ENCODE measurements around the gene EPS8L2.

DNA sequence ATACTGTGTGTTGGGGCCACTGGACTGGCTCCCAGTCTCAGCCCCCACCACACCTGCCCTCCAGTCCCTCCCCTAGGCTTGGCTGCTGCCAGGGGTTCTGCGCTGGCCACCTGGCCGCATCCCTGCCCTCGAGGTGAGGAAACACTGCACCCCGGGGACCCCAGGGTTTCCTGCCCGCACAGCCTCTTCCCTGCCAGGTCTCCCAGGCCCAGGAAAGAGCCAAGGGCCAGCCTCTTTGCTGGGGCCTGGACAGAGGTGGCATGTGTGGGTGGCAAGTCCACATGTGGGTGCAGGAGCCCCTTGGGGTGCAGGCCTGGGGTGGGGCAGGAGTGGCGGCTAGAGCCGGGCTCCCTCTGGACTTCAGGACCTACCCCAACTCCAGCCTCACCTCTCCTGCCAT lies 2.5 kb downstream of the EPS8L2 start:
- no peak for TF ChIP-seq CHD1 (IDR thresholded peaks at IDR 0.05; ENCODE audit: low read length)
- TF ChIP-seq, protein P1, sequence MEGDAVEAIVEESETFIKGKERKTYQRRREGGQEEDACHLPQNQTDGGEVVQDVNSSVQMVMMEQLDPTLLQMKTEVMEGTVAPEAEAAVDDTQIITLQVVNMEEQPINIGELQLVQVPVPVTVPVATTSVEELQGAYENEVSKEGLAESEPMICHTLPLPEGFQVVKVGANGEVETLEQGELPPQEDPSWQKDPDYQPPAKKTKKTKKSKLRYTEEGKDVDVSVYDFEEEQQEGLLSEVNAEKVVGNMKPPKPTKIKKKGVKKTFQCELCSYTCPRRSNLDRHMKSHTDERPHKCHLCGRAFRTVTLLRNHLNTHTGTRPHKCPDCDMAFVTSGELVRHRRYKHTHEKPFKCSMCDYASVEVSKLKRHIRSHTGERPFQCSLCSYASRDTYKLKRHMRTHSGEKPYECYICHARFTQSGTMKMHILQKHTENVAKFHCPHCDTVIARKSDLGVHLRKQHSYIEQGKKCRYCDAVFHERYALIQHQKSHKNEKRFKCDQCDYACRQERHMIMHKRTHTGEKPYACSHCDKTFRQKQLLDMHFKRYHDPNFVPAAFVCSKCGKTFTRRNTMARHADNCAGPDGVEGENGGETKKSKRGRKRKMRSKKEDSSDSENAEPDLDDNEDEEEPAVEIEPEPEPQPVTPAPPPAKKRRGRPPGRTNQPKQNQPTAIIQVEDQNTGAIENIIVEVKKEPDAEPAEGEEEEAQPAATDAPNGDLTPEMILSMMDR (IDR thresholded peaks at IDR 0.05 in 2 of 3, conservative IDR thresholded peaks at IDR 0.05 in 1 of 3; ENCODE audit: insufficient read depth in 2 of 3, low read depth in 1 of 3, low read length in 3 of 3) = no peak
- TF ChIP-seq JUND (IDR thresholded peaks at IDR 0.05; ENCODE audit: borderline replicate concordance, low read depth, low read length) = no peak
- TF ChIP-seq JUND (tag; IDR thresholded peaks at IDR 0.05; ENCODE audit: borderline replicate concordance, low read depth, low read length) = no peak
- no peak for TF ChIP-seq POLR2AphosphoS5 (IDR thresholded peaks at IDR 0.05; ENCODE audit: control insufficient read depth, insufficient read depth, low read depth, low read length)
- TF ChIP-seq, protein P2, sequence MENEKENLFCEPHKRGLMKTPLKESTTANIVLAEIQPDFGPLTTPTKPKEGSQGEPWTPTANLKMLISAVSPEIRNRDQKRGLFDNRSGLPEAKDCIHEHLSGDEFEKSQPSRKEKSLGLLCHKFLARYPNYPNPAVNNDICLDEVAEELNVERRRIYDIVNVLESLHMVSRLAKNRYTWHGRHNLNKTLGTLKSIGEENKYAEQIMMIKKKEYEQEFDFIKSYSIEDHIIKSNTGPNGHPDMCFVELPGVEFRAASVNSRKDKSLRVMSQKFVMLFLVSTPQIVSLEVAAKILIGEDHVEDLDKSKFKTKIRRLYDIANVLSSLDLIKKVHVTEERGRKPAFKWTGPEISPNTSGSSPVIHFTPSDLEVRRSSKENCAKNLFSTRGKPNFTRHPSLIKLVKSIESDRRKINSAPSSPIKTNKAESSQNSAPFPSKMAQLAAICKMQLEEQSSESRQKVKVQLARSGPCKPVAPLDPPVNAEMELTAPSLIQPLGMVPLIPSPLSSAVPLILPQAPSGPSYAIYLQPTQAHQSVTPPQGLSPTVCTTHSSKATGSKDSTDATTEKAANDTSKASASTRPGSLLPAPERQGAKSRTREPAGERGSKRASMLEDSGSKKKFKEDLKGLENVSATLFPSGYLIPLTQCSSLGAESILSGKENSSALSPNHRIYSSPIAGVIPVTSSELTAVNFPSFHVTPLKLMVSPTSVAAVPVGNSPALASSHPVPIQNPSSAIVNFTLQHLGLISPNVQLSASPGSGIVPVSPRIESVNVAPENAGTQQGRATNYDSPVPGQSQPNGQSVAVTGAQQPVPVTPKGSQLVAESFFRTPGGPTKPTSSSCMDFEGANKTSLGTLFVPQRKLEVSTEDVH (IDR thresholded peaks at IDR 0.05; ENCODE audit: low read depth, partially characterized antibody) = no peak
- TF ChIP-seq, protein P3, sequence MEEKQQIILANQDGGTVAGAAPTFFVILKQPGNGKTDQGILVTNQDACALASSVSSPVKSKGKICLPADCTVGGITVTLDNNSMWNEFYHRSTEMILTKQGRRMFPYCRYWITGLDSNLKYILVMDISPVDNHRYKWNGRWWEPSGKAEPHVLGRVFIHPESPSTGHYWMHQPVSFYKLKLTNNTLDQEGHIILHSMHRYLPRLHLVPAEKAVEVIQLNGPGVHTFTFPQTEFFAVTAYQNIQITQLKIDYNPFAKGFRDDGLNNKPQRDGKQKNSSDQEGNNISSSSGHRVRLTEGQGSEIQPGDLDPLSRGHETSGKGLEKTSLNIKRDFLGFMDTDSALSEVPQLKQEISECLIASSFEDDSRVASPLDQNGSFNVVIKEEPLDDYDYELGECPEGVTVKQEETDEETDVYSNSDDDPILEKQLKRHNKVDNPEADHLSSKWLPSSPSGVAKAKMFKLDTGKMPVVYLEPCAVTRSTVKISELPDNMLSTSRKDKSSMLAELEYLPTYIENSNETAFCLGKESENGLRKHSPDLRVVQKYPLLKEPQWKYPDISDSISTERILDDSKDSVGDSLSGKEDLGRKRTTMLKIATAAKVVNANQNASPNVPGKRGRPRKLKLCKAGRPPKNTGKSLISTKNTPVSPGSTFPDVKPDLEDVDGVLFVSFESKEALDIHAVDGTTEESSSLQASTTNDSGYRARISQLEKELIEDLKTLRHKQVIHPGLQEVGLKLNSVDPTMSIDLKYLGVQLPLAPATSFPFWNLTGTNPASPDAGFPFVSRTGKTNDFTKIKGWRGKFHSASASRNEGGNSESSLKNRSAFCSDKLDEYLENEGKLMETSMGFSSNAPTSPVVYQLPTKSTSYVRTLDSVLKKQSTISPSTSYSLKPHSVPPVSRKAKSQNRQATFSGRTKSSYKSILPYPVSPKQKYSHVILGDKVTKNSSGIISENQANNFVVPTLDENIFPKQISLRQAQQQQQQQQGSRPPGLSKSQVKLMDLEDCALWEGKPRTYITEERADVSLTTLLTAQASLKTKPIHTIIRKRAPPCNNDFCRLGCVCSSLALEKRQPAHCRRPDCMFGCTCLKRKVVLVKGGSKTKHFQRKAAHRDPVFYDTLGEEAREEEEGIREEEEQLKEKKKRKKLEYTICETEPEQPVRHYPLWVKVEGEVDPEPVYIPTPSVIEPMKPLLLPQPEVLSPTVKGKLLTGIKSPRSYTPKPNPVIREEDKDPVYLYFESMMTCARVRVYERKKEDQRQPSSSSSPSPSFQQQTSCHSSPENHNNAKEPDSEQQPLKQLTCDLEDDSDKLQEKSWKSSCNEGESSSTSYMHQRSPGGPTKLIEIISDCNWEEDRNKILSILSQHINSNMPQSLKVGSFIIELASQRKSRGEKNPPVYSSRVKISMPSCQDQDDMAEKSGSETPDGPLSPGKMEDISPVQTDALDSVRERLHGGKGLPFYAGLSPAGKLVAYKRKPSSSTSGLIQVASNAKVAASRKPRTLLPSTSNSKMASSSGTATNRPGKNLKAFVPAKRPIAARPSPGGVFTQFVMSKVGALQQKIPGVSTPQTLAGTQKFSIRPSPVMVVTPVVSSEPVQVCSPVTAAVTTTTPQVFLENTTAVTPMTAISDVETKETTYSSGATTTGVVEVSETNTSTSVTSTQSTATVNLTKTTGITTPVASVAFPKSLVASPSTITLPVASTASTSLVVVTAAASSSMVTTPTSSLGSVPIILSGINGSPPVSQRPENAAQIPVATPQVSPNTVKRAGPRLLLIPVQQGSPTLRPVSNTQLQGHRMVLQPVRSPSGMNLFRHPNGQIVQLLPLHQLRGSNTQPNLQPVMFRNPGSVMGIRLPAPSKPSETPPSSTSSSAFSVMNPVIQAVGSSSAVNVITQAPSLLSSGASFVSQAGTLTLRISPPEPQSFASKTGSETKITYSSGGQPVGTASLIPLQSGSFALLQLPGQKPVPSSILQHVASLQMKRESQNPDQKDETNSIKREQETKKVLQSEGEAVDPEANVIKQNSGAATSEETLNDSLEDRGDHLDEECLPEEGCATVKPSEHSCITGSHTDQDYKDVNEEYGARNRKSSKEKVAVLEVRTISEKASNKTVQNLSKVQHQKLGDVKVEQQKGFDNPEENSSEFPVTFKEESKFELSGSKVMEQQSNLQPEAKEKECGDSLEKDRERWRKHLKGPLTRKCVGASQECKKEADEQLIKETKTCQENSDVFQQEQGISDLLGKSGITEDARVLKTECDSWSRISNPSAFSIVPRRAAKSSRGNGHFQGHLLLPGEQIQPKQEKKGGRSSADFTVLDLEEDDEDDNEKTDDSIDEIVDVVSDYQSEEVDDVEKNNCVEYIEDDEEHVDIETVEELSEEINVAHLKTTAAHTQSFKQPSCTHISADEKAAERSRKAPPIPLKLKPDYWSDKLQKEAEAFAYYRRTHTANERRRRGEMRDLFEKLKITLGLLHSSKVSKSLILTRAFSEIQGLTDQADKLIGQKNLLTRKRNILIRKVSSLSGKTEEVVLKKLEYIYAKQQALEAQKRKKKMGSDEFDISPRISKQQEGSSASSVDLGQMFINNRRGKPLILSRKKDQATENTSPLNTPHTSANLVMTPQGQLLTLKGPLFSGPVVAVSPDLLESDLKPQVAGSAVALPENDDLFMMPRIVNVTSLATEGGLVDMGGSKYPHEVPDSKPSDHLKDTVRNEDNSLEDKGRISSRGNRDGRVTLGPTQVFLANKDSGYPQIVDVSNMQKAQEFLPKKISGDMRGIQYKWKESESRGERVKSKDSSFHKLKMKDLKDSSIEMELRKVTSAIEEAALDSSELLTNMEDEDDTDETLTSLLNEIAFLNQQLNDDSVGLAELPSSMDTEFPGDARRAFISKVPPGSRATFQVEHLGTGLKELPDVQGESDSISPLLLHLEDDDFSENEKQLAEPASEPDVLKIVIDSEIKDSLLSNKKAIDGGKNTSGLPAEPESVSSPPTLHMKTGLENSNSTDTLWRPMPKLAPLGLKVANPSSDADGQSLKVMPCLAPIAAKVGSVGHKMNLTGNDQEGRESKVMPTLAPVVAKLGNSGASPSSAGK (IDR thresholded peaks at IDR 0.05) = no peak
- TF ChIP-seq ZNF184 (CRISPR knock-in tag; IDR thresholded peaks at IDR 0.05) = no peak
- TF ChIP-seq, protein P4, sequence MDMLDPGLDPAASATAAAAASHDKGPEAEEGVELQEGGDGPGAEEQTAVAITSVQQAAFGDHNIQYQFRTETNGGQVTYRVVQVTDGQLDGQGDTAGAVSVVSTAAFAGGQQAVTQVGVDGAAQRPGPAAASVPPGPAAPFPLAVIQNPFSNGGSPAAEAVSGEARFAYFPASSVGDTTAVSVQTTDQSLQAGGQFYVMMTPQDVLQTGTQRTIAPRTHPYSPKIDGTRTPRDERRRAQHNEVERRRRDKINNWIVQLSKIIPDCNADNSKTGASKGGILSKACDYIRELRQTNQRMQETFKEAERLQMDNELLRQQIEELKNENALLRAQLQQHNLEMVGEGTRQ (CRISPR knock-in tag; IDR thresholded peaks at IDR 0.05) = no peak
- TF ChIP-seq ZSCAN29 (IDR thresholded peaks at IDR 0.05) = no peak
- TF ChIP-seq, protein P5, sequence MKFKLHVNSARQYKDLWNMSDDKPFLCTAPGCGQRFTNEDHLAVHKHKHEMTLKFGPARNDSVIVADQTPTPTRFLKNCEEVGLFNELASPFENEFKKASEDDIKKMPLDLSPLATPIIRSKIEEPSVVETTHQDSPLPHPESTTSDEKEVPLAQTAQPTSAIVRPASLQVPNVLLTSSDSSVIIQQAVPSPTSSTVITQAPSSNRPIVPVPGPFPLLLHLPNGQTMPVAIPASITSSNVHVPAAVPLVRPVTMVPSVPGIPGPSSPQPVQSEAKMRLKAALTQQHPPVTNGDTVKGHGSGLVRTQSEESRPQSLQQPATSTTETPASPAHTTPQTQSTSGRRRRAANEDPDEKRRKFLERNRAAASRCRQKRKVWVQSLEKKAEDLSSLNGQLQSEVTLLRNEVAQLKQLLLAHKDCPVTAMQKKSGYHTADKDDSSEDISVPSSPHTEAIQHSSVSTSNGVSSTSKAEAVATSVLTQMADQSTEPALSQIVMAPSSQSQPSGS (CRISPR knock-in tag; IDR thresholded peaks at IDR 0.05) = no peak
